Mucosa of stomach (tissue), 1 donor: ENCODE data around the gene CACNA2D3.

Experiments
- H3K27me3 ChIP-seq: one replicate; pipeline ENCODE4 v1.7.0; 2013; ENCODE audit warnings: mild to moderate bottlenecking, low read length; ENCODE audit not compliant: control insufficient read depth, insufficient read depth
- H3K36me3 ChIP-seq: one replicate; pipeline ENCODE4 v1.7.0; 2013; ENCODE audit warnings: low read length; ENCODE audit not compliant: control insufficient read depth, insufficient read depth
- H3K4me1 ChIP-seq: one replicate; pipeline ENCODE4 v1.7.0; 2013; ENCODE audit warnings: mild to moderate bottlenecking, low read length; ENCODE audit not compliant: control insufficient read depth, insufficient read depth
- H3K4me3 ChIP-seq: one replicate; pipeline ENCODE4 v1.7.0; 2013; ENCODE audit warnings: low read length
- H3K9ac ChIP-seq: one replicate; pipeline ENCODE4 v1.7.0; 2013; ENCODE audit warnings: mild to moderate bottlenecking, low read length, moderate library complexity
- H3K9me3 ChIP-seq: one replicate; pipeline ENCODE4 v1.7.0; 2013; ENCODE audit warnings: mild to moderate bottlenecking, low read length, moderate library complexity; ENCODE audit not compliant: control insufficient read depth
- donor health status: Pancreatic carcinoma.

Gene CACNA2D3

DNA sequence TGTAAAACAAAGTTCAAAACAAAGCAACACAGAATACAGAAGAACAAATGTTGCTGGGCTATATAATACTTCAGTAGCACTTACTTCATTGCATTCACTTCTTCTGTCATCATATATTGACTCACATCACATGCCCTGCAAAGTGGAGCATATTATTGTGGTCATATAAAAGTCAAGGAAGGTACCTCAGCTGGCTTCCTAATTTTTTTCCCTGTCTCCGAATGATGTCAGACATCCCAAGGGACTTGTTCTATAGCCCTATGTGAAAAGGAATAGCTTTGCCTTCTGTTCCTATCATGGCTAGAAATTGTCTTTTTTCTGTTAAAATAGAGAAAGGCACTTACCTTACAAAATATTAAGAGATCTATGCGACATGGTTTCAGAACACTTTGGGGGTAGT, 696.1 kb downstream of the CACNA2D3 start:
- no peak overlapping the region for H3K4me3 ChIP-seq
- no peak overlapping the region for H3K9ac ChIP-seq
- no peaks in the 10 kb centered on the region for H3K9me3 ChIP-seq
- no peaks in the 10 kb centered on the region for H3K27me3 ChIP-seq
- no peaks in the 10 kb centered on the region for H3K36me3 ChIP-seq
- H3K4me1 ChIP-seq, result no peaks in the 10 kb centered on the region

DNA sequence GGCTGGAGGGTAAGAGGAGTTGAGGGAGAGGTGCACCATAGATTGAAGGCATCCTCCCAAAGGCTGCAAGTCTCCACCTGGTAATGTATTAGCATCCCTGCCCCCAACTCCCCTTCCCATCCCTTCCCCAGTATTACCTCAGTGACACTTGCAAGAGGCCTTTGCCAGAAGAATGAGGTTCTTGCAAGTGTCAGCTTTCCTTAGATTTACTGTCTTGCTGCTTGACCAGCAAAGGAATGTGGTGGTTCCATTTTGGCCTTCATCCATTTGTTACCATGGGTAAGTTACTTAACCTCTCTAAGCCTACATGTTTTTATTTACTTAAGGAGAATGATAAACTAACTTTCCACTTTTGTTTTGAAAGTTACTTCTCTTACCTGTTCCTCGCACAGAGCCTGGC, 696.6 kb downstream of the CACNA2D3 start:
- no peaks in the 10 kb centered on the region for H3K36me3 ChIP-seq
- no peaks in the 10 kb centered on the region for H3K27me3 ChIP-seq
- H3K9ac ChIP-seq, result no peak overlapping the region
- H3K4me3 ChIP-seq, result no peak overlapping the region
- H3K4me1 ChIP-seq, result no peaks in the 10 kb centered on the region
- no peaks in the 10 kb centered on the region for H3K9me3 ChIP-seq

DNA sequence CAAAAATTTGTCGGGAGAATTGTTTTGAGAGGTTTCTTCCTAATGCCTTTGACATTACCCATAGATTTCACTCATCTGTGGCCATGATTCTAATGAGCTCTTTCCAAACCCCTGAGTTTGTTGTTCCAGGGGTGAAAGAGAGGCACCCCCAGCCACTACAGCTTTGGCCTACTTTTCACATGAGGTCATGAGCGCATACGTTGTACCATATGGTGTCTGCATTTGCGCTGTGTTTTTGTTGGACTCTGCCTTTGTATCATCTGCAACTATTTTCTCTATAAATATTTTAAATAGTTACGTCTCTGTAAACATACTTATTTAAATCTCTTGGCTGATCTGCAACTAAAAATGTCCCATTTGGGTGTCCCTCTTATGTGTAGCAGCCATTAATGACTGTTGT, 697.6 kb downstream of the CACNA2D3 start:
- Histone ChIP-seq H3K4me1 (no peaks in the 10 kb centered on the region), H3K27me3 (no peaks in the 10 kb centered on the region), H3K9ac (no peak overlapping the region), H3K4me3 (no peak overlapping the region), H3K9me3 (no peaks in the 10 kb centered on the region), H3K36me3 (no peaks in the 10 kb centered on the region)

DNA sequence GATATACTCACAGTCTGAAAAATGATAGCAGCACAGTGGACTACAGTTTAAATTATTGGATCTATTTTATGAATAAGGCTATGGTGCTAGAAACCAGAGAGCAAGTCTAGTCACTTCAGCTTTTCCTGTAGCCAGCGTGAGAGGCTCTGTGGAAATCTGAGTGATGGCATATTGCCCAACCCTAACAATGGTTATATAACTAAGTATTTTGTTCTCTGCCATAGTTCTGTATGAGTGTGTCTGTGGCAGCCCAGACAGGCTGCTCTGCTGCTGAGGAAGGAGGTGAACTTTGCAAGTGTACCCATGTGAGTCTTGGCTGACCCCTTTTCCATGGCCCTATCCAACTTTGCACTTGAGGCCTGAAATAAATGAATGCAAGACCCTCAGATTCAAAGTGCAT, 699.9 kb downstream of the CACNA2D3 start:
- H3K9ac ChIP-seq, result no peak overlapping the region
- no peaks in the 10 kb centered on the region for H3K27me3 ChIP-seq
- no peaks in the 10 kb centered on the region for H3K36me3 ChIP-seq
- no peaks in the 10 kb centered on the region for H3K4me1 ChIP-seq
- H3K9me3 ChIP-seq, result no peaks in the 10 kb centered on the region
- no peak overlapping the region for H3K4me3 ChIP-seq

DNA sequence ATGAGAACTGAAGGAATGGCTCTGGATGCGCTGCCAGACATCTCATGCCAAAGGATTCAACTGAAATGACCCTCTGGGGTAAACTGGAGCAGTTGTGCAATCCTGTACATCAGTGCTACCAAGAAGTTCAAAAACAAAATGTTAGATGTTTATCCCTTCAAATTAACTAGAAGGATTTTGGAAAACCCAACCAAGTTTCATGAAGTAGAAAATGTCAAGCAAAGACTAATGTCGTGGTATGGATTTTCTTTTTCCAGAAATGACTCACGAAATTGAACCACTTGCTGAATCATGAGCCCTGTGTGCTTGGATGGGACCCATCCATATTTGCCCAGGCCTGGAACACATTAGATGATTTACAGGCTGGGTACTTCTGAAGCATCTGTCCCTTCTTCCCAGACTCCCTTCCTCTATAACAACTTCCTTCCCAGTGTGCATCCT, 703.9 kb downstream of the CACNA2D3 start:
- H3K27me3 ChIP-seq, result no peaks in the 10 kb centered on the region
- no peak overlapping the region for H3K9ac ChIP-seq
- no peaks in the 10 kb centered on the region for H3K4me1 ChIP-seq
- H3K4me3 ChIP-seq, result no peak overlapping the region
- H3K9me3 ChIP-seq, result peaks cover 5% of the 10 kb centered on the region
- H3K36me3 ChIP-seq, result no peaks in the 10 kb centered on the region

DNA sequence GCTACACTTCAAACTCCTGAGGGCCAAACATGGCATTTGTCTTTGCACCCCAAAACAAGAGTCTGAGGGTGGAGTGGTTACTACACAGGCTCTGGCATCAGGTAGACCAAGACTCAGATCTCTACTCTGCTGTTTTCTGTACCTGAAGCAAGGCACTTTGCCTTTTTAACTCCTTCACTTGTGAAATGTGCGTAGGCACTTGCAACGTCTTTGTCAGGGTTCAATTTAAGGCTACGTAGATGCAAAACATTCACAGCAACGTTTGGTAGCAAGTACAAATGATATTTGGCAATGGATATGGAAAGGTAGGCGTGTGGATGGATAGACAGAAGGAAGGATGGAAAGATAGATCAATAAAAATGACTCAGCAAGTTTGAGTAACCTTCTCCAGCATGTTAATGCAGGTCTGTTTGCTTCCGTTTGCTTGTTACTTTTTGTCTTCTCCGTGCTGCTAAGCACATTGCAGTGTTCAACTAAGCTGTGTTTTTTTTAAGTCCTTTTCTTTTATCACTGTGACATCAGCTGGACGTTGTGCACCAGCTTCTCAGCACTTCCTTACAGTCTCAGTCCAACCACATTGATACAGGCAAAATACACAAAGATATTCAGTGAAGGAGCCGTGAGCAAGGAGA, 704.8 kb downstream of the CACNA2D3 start:
- H3K27me3 ChIP-seq, result no peaks in the 10 kb centered on the region
- H3K4me3 ChIP-seq, result no peak overlapping the region
- no peak overlapping the region for H3K9ac ChIP-seq
- no peaks in the 10 kb centered on the region for H3K36me3 ChIP-seq
- H3K9me3 ChIP-seq, result peaks cover 5% of the 10 kb centered on the region
- H3K4me1 ChIP-seq, result no peaks in the 10 kb centered on the region

DNA sequence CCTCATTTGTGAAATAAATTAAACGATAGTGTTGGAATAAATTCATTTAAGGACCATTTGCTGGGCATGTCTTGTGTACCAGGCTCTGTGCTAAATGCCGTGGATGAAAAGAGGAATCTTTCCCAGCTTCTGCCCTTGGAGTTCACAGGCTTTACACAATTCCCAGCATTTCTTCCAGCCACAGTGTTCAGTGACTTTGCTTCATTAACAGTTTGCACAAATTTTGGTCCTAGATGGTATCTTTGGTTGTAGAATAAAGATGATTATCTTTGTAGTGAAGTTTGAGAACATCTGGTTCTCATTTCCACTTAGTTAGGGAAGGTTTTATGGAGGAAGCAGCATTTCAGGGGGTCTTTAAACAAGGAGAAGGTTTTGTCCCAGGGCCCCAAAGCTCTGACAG, 705.4 kb downstream of the CACNA2D3 start:
- Histone ChIP-seq H3K9ac (no peak overlapping the region), H3K4me3 (no peak overlapping the region), H3K36me3 (no peaks in the 10 kb centered on the region), H3K9me3 (peaks cover 5% of the 10 kb centered on the region), H3K27me3 (no peaks in the 10 kb centered on the region), H3K4me1 (no peaks in the 10 kb centered on the region)

DNA sequence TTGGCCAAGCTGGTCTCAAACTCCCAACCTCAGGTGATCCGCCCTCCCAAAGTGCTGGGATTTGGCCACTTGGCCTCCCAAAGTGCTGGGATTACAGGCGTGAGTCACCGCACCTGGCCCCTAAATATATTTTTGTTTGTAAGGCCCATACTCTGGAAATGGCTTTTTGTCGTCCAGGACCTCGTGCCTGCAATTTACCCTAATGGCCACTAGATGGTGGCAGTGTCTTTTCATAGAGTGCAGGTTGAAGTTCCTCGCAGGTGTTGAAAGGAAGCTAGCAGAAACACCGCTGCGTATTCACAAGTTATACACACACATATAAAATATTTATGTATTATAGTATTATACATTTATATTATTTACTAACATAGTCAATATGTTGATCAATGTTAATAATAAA, 708.3 kb downstream of the CACNA2D3 start:
- Histone ChIP-seq H3K9me3 (peaks cover 5% of the 10 kb centered on the region), H3K4me3 (no peak overlapping the region), H3K9ac (no peak overlapping the region), H3K27me3 (no peaks in the 10 kb centered on the region), H3K36me3 (no peaks in the 10 kb centered on the region), H3K4me1 (no peaks in the 10 kb centered on the region)

DNA sequence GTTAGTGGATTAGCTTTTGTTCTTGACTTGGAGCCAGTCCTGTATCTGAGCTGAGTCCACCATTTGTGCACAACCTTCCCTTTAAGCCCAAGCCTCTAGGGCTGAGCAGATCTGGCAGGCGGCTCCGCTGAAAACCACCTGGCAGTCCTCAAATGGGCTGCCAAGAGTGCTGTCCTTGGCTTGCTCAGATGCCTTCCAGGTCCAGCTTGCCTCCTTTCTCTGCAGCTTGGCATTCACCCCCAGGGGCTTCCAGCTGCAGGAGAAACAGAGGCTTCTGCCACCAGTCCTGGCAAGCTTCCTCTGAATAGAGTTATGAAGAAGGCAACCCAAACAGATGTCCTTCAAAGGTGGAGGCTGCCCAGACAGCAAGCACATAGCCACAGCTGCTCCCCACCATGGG, 708.8 kb downstream of the CACNA2D3 start:
- Histone ChIP-seq H3K27me3 (no peaks in the 10 kb centered on the region), H3K4me1 (no peaks in the 10 kb centered on the region), H3K9me3 (peaks cover 5% of the 10 kb centered on the region), H3K9ac (no peak overlapping the region), H3K36me3 (no peaks in the 10 kb centered on the region), H3K4me3 (no peak overlapping the region)

DNA sequence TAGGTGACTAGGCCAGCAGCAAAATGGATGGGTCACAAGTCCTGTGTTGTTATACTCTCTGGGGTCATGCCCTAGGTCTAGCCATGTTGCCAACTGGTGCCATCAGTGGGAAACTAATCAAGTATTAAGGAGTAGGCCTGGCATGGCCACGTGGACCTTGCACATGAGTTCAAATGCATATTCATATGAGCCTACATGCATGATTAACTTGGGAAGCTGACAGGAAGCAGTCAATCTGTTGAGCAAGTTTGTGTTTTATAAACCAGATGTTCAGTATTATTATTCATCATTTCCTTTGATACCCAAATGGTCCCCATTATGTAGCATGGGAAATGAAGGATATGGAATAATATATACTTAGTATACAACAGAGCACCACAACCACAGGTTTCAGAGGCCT, 710.5 kb downstream of the CACNA2D3 start:
- H3K27me3 ChIP-seq, result no peaks in the 10 kb centered on the region
- no peak overlapping the region for H3K4me3 ChIP-seq
- peaks cover 5% of the 10 kb centered on the region for H3K9me3 ChIP-seq
- no peak overlapping the region for H3K9ac ChIP-seq
- no peaks in the 10 kb centered on the region for H3K36me3 ChIP-seq
- no peaks in the 10 kb centered on the region for H3K4me1 ChIP-seq

DNA sequence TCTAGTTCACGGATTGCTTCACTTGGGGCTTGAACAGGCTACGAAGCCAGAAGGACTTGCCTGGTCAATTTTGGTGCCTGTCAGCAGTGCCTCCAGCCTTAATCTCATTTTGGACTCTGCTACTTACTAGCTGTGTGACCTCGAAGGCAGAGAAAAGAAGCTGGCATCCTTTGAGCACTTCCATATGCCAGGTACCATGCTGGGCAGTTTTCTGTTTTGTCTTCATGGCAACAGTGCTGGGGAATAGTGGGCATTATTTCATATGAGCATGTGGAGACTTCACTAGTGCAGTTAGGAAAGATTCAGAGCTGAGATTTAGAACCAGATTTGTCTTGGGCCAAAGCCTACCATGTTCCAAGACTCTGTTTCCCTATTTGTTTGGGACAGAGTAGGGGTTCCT, 713.3 kb downstream of the CACNA2D3 start:
- Histone ChIP-seq H3K36me3 (no peaks in the 10 kb centered on the region), H3K4me3 (no peak overlapping the region), H3K27me3 (no peaks in the 10 kb centered on the region), H3K9me3 (no peaks in the 10 kb centered on the region), H3K4me1 (no peaks in the 10 kb centered on the region), H3K9ac (no peak overlapping the region)

DNA sequence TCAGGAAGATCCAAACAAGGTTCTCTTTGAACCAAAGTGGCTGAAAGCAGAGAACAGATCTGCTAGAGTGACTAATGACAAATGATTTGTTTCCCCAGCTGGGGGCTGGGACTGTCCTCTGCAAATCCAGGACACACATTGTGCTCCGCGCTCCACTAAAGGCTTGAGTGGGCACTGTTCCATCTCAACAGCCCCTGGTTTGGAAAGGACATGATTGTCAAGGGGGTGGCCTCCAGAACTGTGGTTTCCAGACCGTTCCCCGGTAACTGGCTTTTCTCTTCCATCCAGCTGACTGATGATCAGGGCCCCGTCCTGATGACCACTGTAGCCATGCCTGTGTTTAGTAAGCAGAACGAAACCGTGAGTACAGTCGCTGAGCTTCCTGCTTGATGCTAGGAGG, 714.5 kb downstream of the CACNA2D3 start:
- Histone ChIP-seq H3K4me1 (no peaks in the 10 kb centered on the region), H3K27me3 (no peaks in the 10 kb centered on the region), H3K9me3 (no peaks in the 10 kb centered on the region), H3K9ac (no peak overlapping the region), H3K4me3 (no peak overlapping the region), H3K36me3 (no peaks in the 10 kb centered on the region)

DNA sequence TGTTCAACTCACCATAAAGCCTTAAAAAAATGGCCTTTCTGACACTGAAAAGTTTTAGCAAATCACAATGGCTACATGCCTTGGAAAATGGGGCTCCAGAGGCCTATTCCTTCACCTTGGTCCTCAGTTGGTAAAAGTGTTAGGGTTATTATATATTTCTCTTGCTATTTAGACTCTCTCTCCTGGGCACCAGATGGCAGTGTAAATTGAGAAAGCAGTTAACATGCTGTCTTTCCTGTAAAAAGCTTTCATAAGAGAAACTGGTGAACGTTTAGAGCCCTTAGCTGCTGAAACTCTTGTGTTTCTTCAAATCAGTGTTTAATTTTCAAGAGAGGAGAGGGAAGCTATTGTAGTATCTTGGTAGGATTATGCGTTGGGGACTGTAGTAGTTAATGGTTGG, 715.6 kb downstream of the CACNA2D3 start:
- Histone ChIP-seq H3K36me3 (no peaks in the 10 kb centered on the region), H3K27me3 (no peaks in the 10 kb centered on the region), H3K4me1 (no peaks in the 10 kb centered on the region), H3K4me3 (no peak overlapping the region), H3K9ac (no peak overlapping the region), H3K9me3 (no peaks in the 10 kb centered on the region)
